HCT116 (cell line): ENCODE measurements around the gene LEKR1. TPM values are rescaled to one million over a fixed set of nuclear protein-coding genes. Genes with fewer than 3 reads are reported as not detected.

Experiments
- ATAC-seq: fragments of 200-7000 bp; cut with Tn5 transposase; 2 replicates; pipeline ENCODE4 v1.9.1; 2020; ENCODE audit warnings: mild to moderate bottlenecking, moderate library complexity
- BruUV-seq: library from RNA; stranded (reverse); fragments of 400-500 nt; replicated peaks from 2 replicates; lab custom pipeline; 2021; lab: Mats Ljungman, UMichigan
- CTCF ChIA-PET: fragments of 300-600 bp; sonication (Branson Sonifier 250); formaldehyde crosslinking; loops from one replicate; lab custom pipeline; 2021; ENCODE audit warnings: antibody characterized with exemption; lab: Charles Lee
- POLR2A ChIA-PET: fragments of 300-600, 350-600 bp; sonication (Branson Sonifier 250); formaldehyde crosslinking; loops from one replicate; lab custom pipeline; 2021; ENCODE audit warnings: antibody characterized with exemption; lab: Charles Lee
- RAD21 ChIA-PET, 2 experiments: fragments of 300-600 bp; sonication (Branson Sonifier 250); formaldehyde crosslinking; loops; one replicate each; lab custom pipeline; 2023; ENCODE audit warnings: low total read pairs in 2 of 2; ENCODE audit not compliant: uncharacterized antibody in 2 of 2, unreplicated experiment in 2 of 2, low non-redundant PET in 1 of 2; lab: Charles Lee
- DNase-seq: peaks from one replicate; pipeline ENCODE4 v3.0.0-alpha.2; 2010; ENCODE audit warnings: low read depth, low spot score
- H2AFZ ChIP-seq: fragments of 200-600 bp; shearing (Covaris generic), sonication (generic); 2 replicates; pipeline ENCODE4 v1.6.1; 2017; ENCODE audit warnings: low read depth, mixed run types, mixed read lengths, antibody characterized with exemption, low read length; ENCODE audit not compliant: poor library complexity, severe bottlenecking
- H3K27ac ChIP-seq: 2 replicates; pipeline ENCODE4 v1.5.1; 2012; ENCODE audit warnings: low read depth, low read length
- H3K27me3 ChIP-seq: fragments of 200-600 bp; sonication (generic); 2 replicates; pipeline ENCODE4 v1.6.1; 2016; ENCODE audit warnings: mixed run types, low read length, mixed read lengths; ENCODE audit not compliant: insufficient read depth
- H3K36me3 ChIP-seq, 2 experiments: fragments of 200-500 bp in 1 of 2; fragments of 200-600 bp in 1 of 2; sonication (Bioruptor generic) in 1 of 2; sonication (generic) in 1 of 2; 2 replicates each; pipeline versions ENCODE4 v1.5.1 to v1.6.1; 2014 to 2016; ENCODE audit warnings: low read length in 2 of 2, inconsistent platforms in 1 of 2, mixed read lengths in 1 of 2, mixed run types in 1 of 2; ENCODE audit not compliant: insufficient read depth in 2 of 2, control insufficient read depth in 1 of 2
- H3K4me1 ChIP-seq, 2 experiments: fragments of 200-600 bp in 1 of 2; sonication (generic) in 1 of 2; 2 replicates each; pipeline versions ENCODE4 v1.5.1 to v1.6.1; 2012 to 2017; ENCODE audit warnings: low read length in 2 of 2, inconsistent platforms in 1 of 2, mild to moderate bottlenecking in 1 of 2, mixed read lengths in 1 of 2, mixed run types in 1 of 2, moderate library complexity in 1 of 2; ENCODE audit not compliant: insufficient read depth in 2 of 2, control insufficient read depth in 1 of 2
- H3K4me2 ChIP-seq: fragments of 200-600 bp; sonication (generic); 2 replicates; pipeline ENCODE4 v1.6.1; 2017; ENCODE audit warnings: mixed run types, low read length, mixed read lengths
- H3K4me3 ChIP-seq, 2 experiments: fragments of 200-600 bp in 1 of 2; sonication (generic) in 1 of 2; replicated peaks in 1 of 2; 2 replicates each; pipeline ENCODE4 v1.5.1; 2011 to 2016; ENCODE audit warnings: low read length in 2 of 2, control low read depth in 1 of 2, low read depth in 1 of 2, mild to moderate bottlenecking in 1 of 2, mixed read lengths in 1 of 2, mixed run types in 1 of 2
- H3K79me2 ChIP-seq: fragments of 200-600 bp; sonication (generic); 2 replicates; pipeline ENCODE4 v1.6.1; 2017; ENCODE audit warnings: mild to moderate bottlenecking, mixed run types, low read length, moderate library complexity, mixed read lengths; ENCODE audit not compliant: insufficient read depth
- H3K9ac ChIP-seq: fragments of 200-600 bp; sonication (generic); 2 replicates; pipeline ENCODE4 v1.6.1; 2016; ENCODE audit warnings: low read length, mixed read lengths
- H3K9me2 ChIP-seq: fragments of 200-600 bp; sonication (generic), shearing (Covaris generic); 2 replicates; pipeline ENCODE4 v1.6.1; 2017; ENCODE audit warnings: mixed run types, mild to moderate bottlenecking, moderate library complexity; ENCODE audit not compliant: insufficient read depth
- H3K9me3 ChIP-seq, 2 experiments: fragments of 200-500 bp in 1 of 2; fragments of 200-600 bp in 1 of 2; sonication (Bioruptor generic) in 1 of 2; sonication (generic) in 1 of 2; 2 replicates each; pipeline ENCODE4 v1.6.1; 2014 to 2017; ENCODE audit warnings: low read length in 2 of 2, mixed read lengths in 2 of 2, inconsistent platforms in 1 of 2, low read depth in 1 of 2, mild to moderate bottlenecking in 1 of 2, mixed run types in 1 of 2, moderate library complexity in 1 of 2; ENCODE audit not compliant: control insufficient read depth in 1 of 2, insufficient read depth in 1 of 2
- H4K20me1 ChIP-seq: fragments of 200-600 bp; sonication (generic), shearing (Covaris generic); 2 replicates; pipeline ENCODE4 v1.6.1; 2017; ENCODE audit warnings: mixed run types, mild to moderate bottlenecking, moderate library complexity; ENCODE audit not compliant: insufficient read depth
- CEBPB ChIP-seq: IDR thresholded peaks from 2 replicates; pipeline ENCODE4 v1.6.1; 2012; ENCODE audit warnings: low read depth
- ELF1 ChIP-seq: IDR thresholded peaks from 2 replicates; pipeline ENCODE4 v1.6.1; 2012; ENCODE audit warnings: low read depth, borderline replicate concordance
- EZH2phosphoT487 ChIP-seq: fragments of 200-600 bp; IDR thresholded peaks from 2 replicates; pipeline ENCODE4 v1.6.1; 2018; ENCODE audit warnings: antibody characterized with exemption, borderline replicate concordance
- POLR2A ChIP-seq: IDR thresholded peaks from 2 replicates; pipeline ENCODE4 v1.7.0; 2011; ENCODE audit warnings: borderline replicate concordance; ENCODE audit not compliant: insufficient read depth, insufficient read length; ENCODE audit errors: extremely low read depth
- POLR2AphosphoS5 ChIP-seq: IDR thresholded peaks from 2 replicates; pipeline ENCODE4 v1.6.1; 2011; ENCODE audit warnings: mild to moderate bottlenecking, low read depth, low read length, moderate library complexity
- YY1 ChIP-seq: IDR thresholded peaks from 2 replicates; pipeline ENCODE4 v1.6.1; 2011; ENCODE audit warnings: low read length, low read depth, moderate library complexity, mild to moderate bottlenecking; ENCODE audit not compliant: insufficient replicate concordance; ENCODE audit errors: extremely low read depth
- ZNF274 ChIP-seq: fragments of 200-500 bp; sonication (Bioruptor generic); IDR thresholded peaks from 2 replicates; pipeline ENCODE4 v1.6.1; 2014; ENCODE audit warnings: mild to moderate bottlenecking, low read depth, low read length, inconsistent platforms
- intact Hi-C: fragments of 100-400 bp; cut with micrococcal nuclease; formaldehyde crosslinking; loops from 2 replicates; pipeline ENCODE4 v1.10.0; 2022
- total RNA-seq: library from RNA; stranded (reverse); gene quantifications from one replicate; pipeline ENCODE4 v1.2.1, GENCODE V29; 2021; ENCODE audit not compliant: unreplicated experiment
- TF ChIP-seq, protein P1 (sequence below): IDR thresholded peaks from 2 replicates; pipeline ENCODE4 v1.6.1; 2011; ENCODE audit warnings: mild to moderate bottlenecking, low read length, moderate library complexity; ENCODE audit not compliant: insufficient replicate concordance; ENCODE audit errors: extremely low read depth
- TF ChIP-seq, protein P2 (sequence below): IDR thresholded peaks from 2 replicates; pipeline ENCODE4 v1.6.1; 2012

LEKR1 gene
- total RNA-seq, 1 experiment from 2014 or later, result 2.1 TPM

DNA sequence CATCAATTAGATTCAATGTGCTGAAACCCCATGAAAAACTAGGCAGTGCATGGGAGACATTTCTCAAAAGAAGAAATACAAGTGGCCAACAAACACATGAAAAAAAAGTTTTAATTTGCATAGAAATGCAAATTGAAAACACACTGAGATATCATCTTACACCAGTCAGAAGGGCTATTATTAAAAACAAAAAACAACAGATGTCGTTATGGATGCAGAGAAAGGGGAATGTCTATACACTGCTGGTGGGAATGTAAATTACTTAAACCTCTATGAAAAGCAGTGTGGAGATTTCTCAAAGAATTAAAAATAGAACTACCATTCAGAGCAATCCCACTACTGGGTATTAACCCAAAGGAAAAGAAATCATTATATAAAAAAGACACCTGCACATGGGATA lies 235.1 kb downstream of the LEKR1 start:
- no peak overlapping the region for H2AFZ ChIP-seq
- RAD21 ChIA-PET, result no interaction called here
- no peaks in the 10 kb centered on the region for H3K27me3 ChIP-seq
- BruUV-seq, result no TSS peak
- CTCF ChIA-PET, result no interaction called here
- DNase-seq (no peak), ATAC-seq (no peak)
- TF ChIP-seq POLR2A (no peak), ELF1 (no peak), EZH2phosphoT487 (no peak), ZNF274 (no peak), POLR2AphosphoS5 (no peak), YY1 (no peak), CEBPB (no peak)
- TF ChIP-seq, protein P1, sequence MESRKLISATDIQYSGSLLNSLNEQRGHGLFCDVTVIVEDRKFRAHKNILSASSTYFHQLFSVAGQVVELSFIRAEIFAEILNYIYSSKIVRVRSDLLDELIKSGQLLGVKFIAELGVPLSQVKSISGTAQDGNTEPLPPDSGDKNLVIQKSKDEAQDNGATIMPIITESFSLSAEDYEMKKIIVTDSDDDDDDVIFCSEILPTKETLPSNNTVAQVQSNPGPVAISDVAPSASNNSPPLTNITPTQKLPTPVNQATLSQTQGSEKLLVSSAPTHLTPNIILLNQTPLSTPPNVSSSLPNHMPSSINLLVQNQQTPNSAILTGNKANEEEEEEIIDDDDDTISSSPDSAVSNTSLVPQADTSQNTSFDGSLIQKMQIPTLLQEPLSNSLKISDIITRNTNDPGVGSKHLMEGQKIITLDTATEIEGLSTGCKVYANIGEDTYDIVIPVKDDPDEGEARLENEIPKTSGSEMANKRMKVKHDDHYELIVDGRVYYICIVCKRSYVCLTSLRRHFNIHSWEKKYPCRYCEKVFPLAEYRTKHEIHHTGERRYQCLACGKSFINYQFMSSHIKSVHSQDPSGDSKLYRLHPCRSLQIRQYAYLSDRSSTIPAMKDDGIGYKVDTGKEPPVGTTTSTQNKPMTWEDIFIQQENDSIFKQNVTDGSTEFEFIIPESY, result no peak
- TF ChIP-seq, protein P2, sequence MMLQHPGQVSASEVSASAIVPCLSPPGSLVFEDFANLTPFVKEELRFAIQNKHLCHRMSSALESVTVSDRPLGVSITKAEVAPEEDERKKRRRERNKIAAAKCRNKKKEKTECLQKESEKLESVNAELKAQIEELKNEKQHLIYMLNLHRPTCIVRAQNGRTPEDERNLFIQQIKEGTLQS, result no peak
- no peaks in the 10 kb centered on the region for H3K9me2 ChIP-seq
- H3K4me3 ChIP-seq, result no peak overlapping the region
- H3K9me3 ChIP-seq, result no peaks in the 10 kb centered on the region
- no peak overlapping the region for H3K4me2 ChIP-seq
- no peaks in the 10 kb centered on the region for H3K79me2 ChIP-seq
- POLR2A ChIA-PET, result no interaction called here
- H3K9ac ChIP-seq, result no peak overlapping the region
- intact Hi-C loops, result no loop called here
- H3K36me3 ChIP-seq, result no peaks in the 10 kb centered on the region
- no peaks in the 10 kb centered on the region for H3K4me1 ChIP-seq
- no peaks in the 10 kb centered on the region for H4K20me1 ChIP-seq
- H3K27ac ChIP-seq, result no peak overlapping the region
